A549 (cell line): Measurements from ENCODE around the gene MRPS6. TPM values are rescaled to one million over a fixed set of nuclear protein-coding genes. Genes with fewer than 3 reads are reported as not detected.

Experiments
- ATAC-seq, 2 experiments: fragments of 200-7000 bp in 1 of 2; fragments of >200 bp in 1 of 2; cut with Nextera tagmentation in 1 of 2; cut with Tn5 transposase in 1 of 2; 3 replicates each; pipeline versions ENCODE4 v1.8.0 to v1.9.1; 2018 to 2020; ENCODE audit warnings: mild to moderate bottlenecking in 1 of 2, moderate library complexity in 1 of 2
- CTCF ChIA-PET: fragments of 300-600 bp; sonication (Branson Sonifier 250); formaldehyde crosslinking; extraction: SDS; loops from one replicate; lab custom pipeline; 2021; ENCODE audit warnings: antibody characterized with exemption, inconsistent platforms; lab: Yijun Ruan, JAX
- POLR2A ChIA-PET: fragments of 350-600 bp; formaldehyde crosslinking; extraction: SDS; loops from one replicate; lab custom pipeline; 2021; ENCODE audit warnings: antibody characterized with exemption, inconsistent platforms; lab: Yijun Ruan, JAX
- DNase-seq, 2 experiments: peaks; one replicate each; pipeline versions ENCODE4 v3.0.0 to v3.0.0-alpha.2; 2011 to 2016; ENCODE audit warnings: low read depth in 1 of 2, low spot score in 1 of 2
- FAIRE-seq: peaks from 2 replicates; lab custom pipeline; 2011; peaks lifted over from hg19 to GRCh38; lab: Jason Lieb, UNC
- H3K27ac ChIP-seq, 2 experiments: fragments of >200 bp; sonication (Bioruptor Twin); formaldehyde crosslinking; 3 replicates each; pipeline ENCODE4 v1.5.1; 2016 to 2017
- H3K4me1 ChIP-seq: fragments of >200 bp; sonication (Bioruptor Twin); formaldehyde crosslinking; 3 replicates; pipeline ENCODE4 v1.6.1; 2016
- H3K4me2 ChIP-seq: fragments of >200 bp; sonication (Bioruptor Twin); formaldehyde crosslinking; 3 replicates; pipeline ENCODE4 v1.6.1; 2016
- H3K4me3 ChIP-seq: fragments of >200 bp; sonication (Bioruptor Twin); formaldehyde crosslinking; 3 replicates; pipeline ENCODE4 v1.5.1; 2016
- H3K9me3 ChIP-seq: fragments of >200 bp; sonication (Bioruptor Twin); formaldehyde crosslinking; 3 replicates; pipeline ENCODE4 v1.6.1; 2016
- CBX2 ChIP-seq: fragments of 200-600 bp; sonication (generic); IDR thresholded peaks from 2 replicates; pipeline ENCODE4 v1.6.1; 2016; ENCODE audit warnings: low read depth, mild to moderate bottlenecking, borderline replicate concordance
- CEBPB ChIP-seq, 2 experiments: fragments of >200 bp in 1 of 2; sonication (Bioruptor Twin) in 1 of 2; formaldehyde crosslinking in 1 of 2; IDR thresholded peaks; 2 replicates each; pipeline ENCODE4 v1.6.1; 2012 to 2016
- CHD2 ChIP-seq: fragments of 150-350 bp; IDR thresholded peaks from 2 replicates; pipeline ENCODE4 v1.6.1; 2014; ENCODE audit warnings: low read length; ENCODE audit not compliant: partially characterized antibody
- CHD4 ChIP-seq: fragments of 200-600 bp; sonication (generic); IDR thresholded peaks from 2 replicates; pipeline ENCODE4 v1.6.1; 2016; ENCODE audit warnings: antibody characterized with exemption, mild to moderate bottlenecking, borderline replicate concordance
- EHF ChIP-seq: fragments of 250-450 bp; sonication (Bioruptor Pico); IDR thresholded peaks from 2 replicates; pipeline ENCODE4 v1.5.0; 2020; ENCODE audit warnings: mild to moderate bottlenecking
- HOXB5 ChIP-seq: fragments of 250-450 bp; sonication (Bioruptor Pico); IDR thresholded peaks from 2 replicates; pipeline ENCODE4 v1.5.0; 2020; ENCODE audit warnings: mild to moderate bottlenecking, moderate library complexity
- KDM1A ChIP-seq: fragments of 200-600 bp; sonication (generic); IDR thresholded peaks from 2 replicates; pipeline ENCODE4 v1.6.1; 2016; ENCODE audit warnings: low read depth, mild to moderate bottlenecking
- KDM5A ChIP-seq: fragments of 200-600 bp; sonication (generic); IDR thresholded peaks from 2 replicates; pipeline ENCODE4 v1.6.1; 2016; ENCODE audit warnings: antibody characterized with exemption, mild to moderate bottlenecking
- MAFK ChIP-seq: fragments of 450-650 bp; IDR thresholded peaks from 2 replicates; pipeline ENCODE4 v1.6.1; 2014; ENCODE audit not compliant: partially characterized antibody
- NFE2L2 ChIP-seq: fragments of 150-350 bp; conservative IDR thresholded peaks from 2 replicates; pipeline ENCODE4 v1.6.1; 2014; ENCODE audit warnings: low read length
- NPAS2 ChIP-seq: fragments of 250-450 bp; sonication (Bioruptor Pico); IDR thresholded peaks from 2 replicates; pipeline ENCODE4 v1.8.0; 2022; ENCODE audit warnings: mild to moderate bottlenecking, moderate library complexity, borderline replicate concordance
- NR3C1 ChIP-seq: fragments of >200 bp; sonication (Bioruptor Twin); formaldehyde crosslinking; IDR thresholded peaks from 3 replicates; pipeline ENCODE4 v1.6.1; 2017
- PHF8 ChIP-seq: fragments of 200-600 bp; sonication (generic); IDR thresholded peaks from 2 replicates; pipeline ENCODE4 v1.6.1; 2016; ENCODE audit warnings: low read depth, mild to moderate bottlenecking, antibody characterized with exemption, moderate library complexity, borderline replicate concordance
- POLR2A ChIP-seq: IDR thresholded peaks from 2 replicates; pipeline ENCODE4 v1.6.1; 2012; ENCODE audit warnings: mild to moderate bottlenecking, low read length
- RARB ChIP-seq: fragments of 250-450 bp; sonication (Bioruptor Pico); IDR thresholded peaks from 2 replicates; pipeline ENCODE4 v1.8.0; 2021; ENCODE audit warnings: mild to moderate bottlenecking, moderate library complexity
- RCOR1 ChIP-seq: fragments of 150-350 bp; IDR thresholded peaks from 2 replicates; pipeline ENCODE4 v1.6.1; 2014; ENCODE audit warnings: antibody characterized with exemption, low read length, low read depth
- RFX5 ChIP-seq: fragments of 450-650 bp; IDR thresholded peaks from 2 replicates; pipeline ENCODE4 v1.7.1; 2014; ENCODE audit warnings: antibody characterized with exemption, mild to moderate bottlenecking, moderate library complexity
- RNF2 ChIP-seq: fragments of 200-600 bp; sonication (generic); IDR thresholded peaks from 2 replicates; pipeline ENCODE4 v1.6.1; 2016; ENCODE audit warnings: low read depth, mild to moderate bottlenecking, antibody characterized with exemption, moderate library complexity, borderline replicate concordance
- SMC3 ChIP-seq: fragments of >200 bp; sonication (Bioruptor Twin); formaldehyde crosslinking; IDR thresholded peaks from 3 replicates; pipeline ENCODE4 v1.6.1; 2018; ENCODE audit warnings: inconsistent platforms
- TFCP2L1 ChIP-seq: fragments of 250-450 bp; sonication (Bioruptor Pico); IDR thresholded peaks from 2 replicates; pipeline ENCODE4 v1.5.0; 2021; ENCODE audit warnings: mild to moderate bottlenecking
- ZC3H11A ChIP-seq: fragments of 450-650 bp; IDR thresholded peaks from 2 replicates; pipeline ENCODE4 v1.6.1; 2014; ENCODE audit warnings: antibody characterized with exemption, mild to moderate bottlenecking
- ZNF302 ChIP-seq: fragments of 250-450 bp; sonication (Bioruptor Pico); IDR thresholded peaks from 2 replicates; pipeline ENCODE4 v1.9.0; 2021; ENCODE audit warnings: inconsistent platforms, mild to moderate bottlenecking, moderate library complexity
- WGBS: methylation state at CpG from one replicate; pipeline ENCODE4 v1.1.6; 2017; ENCODE audit errors: missing lambda C conversion rate; 5-methylcytosine and 5-hydroxymethylcytosine counted together
- polyA plus RNA-seq, 4 experiments: library from polyadenylated mRNA; depleted of rRNA in 3 of 4; stranded (reverse); fragments of >200 nt; fragmentation: RNase III in 1 of 4; extraction: RNeasy Plus Mini Kit Qiagen cat#74134 plus additional on column Dnase treatment in 1 of 4; gene quantifications; 2 replicates in 3 of 4; 3 replicates in 1 of 4; pipeline ENCODE4 v1.2.3, GENCODE V29; 2011 to 2017
- TF ChIP-seq, protein P1 (sequence below): fragments of 450-650 bp; IDR thresholded peaks from 2 replicates; pipeline ENCODE4 v1.6.1; 2014; ENCODE audit warnings: antibody characterized with exemption
- TF ChIP-seq, protein P2 (sequence below): fragments of 150-350 bp; IDR thresholded peaks from 2 replicates; pipeline ENCODE4 v1.6.1; 2014; ENCODE audit warnings: low read depth, mild to moderate bottlenecking, low read length
- TF ChIP-seq, protein P3 (sequence below): IDR thresholded peaks from 2 replicates; pipeline ENCODE4 v1.6.1; 2012; ENCODE audit warnings: low read depth, borderline replicate concordance
- TF ChIP-seq, protein P4 (sequence below): fragments of >200 bp; sonication (Bioruptor Twin); formaldehyde crosslinking; IDR thresholded peaks from 2 replicates; pipeline ENCODE4 v1.6.1; 2016
- TF ChIP-seq, protein P5 (sequence below): IDR thresholded peaks from 2 replicates; pipeline ENCODE4 v1.6.1; 2012
- TF ChIP-seq, protein P6 (sequence below): fragments of 250-450 bp; sonication (Bioruptor Pico); IDR thresholded peaks from 2 replicates; pipeline ENCODE4 v1.5.0; 2020; ENCODE audit warnings: low read depth, mild to moderate bottlenecking, moderate library complexity
- TF ChIP-seq, protein P7 (sequence below): IDR thresholded peaks from 2 replicates; pipeline ENCODE4 v1.6.1; 2012

The MRPS6 gene
- polyA plus RNA-seq, 2 of the 4 experiments (the other 2 are of a cell fraction): 26.9 to 57.4 TPM

DNA sequence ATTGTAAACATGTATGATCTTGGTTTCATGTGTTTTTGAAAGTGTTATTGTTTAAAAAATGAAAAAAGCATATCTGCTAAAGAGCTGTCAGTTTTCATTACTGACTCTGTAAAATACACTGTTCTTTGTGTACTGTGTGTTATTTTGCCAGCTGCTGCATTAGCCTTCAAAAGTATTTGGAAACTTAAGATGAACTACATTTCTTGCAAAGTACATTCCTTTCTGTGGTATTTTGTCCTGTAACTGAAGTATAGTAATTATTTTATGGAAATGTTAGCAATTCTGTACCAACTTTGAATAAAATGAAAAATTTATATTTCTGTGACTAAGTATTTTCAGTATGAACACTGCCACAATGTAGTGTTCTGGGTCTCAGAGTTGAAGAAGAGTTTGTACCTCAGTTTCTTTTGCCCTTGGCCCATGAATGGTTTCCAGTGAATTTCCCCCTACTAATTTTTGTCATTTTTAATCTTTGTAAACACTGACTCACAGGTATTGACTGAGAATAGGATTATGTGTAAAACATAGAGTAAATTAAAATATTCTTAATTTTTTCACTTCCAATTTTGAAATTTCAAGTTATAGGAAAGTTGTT lies 32.7 kb downstream of the MRPS6 start:
- Histone ChIP-seq H3K4me2 (no peak overlapping the region), H3K9me3 (no peaks in the 10 kb centered on the region), H3K4me3 (no peak overlapping the region), H3K4me1 (no peaks in the 10 kb centered on the region), H3K27ac (no peak overlapping the region)
- no peak for ATAC-seq
- TF ChIP-seq, protein P1, sequence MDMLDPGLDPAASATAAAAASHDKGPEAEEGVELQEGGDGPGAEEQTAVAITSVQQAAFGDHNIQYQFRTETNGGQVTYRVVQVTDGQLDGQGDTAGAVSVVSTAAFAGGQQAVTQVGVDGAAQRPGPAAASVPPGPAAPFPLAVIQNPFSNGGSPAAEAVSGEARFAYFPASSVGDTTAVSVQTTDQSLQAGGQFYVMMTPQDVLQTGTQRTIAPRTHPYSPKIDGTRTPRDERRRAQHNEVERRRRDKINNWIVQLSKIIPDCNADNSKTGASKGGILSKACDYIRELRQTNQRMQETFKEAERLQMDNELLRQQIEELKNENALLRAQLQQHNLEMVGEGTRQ: no peak
- TF ChIP-seq RNF2: no peak
- TF ChIP-seq NR3C1: no peak
- no peak for TF ChIP-seq SMC3
- no peak for TF ChIP-seq CBX2
- TF ChIP-seq HOXB5 (CRISPR knock-in tag): no peak
- no peak for TF ChIP-seq ZNF302
- no peak for TF ChIP-seq ZC3H11A
- no peak for TF ChIP-seq CHD2
- ChIA-PET CTCF (interaction anchor here (0.7 kb wide), 1 partner anchor 143 kb away, joined by 3 read pairs; no protein-coding TSS in a partner anchor), POLR2A (no interaction called here)
- DNase-seq: no peak
- no peak for FAIRE-seq

DNA sequence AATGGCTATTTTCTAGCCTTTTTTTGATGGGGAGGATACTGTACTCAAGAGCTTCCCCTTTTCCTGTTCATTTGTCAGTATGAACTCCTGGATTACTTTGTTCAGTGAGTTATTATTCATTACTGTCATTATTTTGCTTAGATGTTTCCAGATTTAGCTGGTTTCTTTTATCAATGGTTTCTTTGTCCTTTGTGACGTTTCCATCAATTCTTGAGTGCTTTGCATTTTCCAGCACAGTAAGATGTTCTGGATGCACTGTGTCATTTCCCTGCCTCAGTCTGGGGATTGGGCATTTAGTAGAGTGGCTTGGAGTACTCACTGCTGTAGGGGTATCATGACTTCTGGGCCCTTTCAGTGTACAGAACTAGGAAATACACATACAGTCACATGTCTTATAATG lies 34.2 kb downstream of the MRPS6 start:
- WGBS: 94% methylated on average over 1 of the region's 1 CpG
- POLR2A ChIA-PET: no interaction called here
- Histone ChIP-seq H3K27ac (no peak overlapping the region), H3K4me2 (no peak overlapping the region), H3K4me3 (no peak overlapping the region), H3K4me1 (no peaks in the 10 kb centered on the region), H3K9me3 (no peaks in the 10 kb centered on the region)
- CTCF ChIA-PET: interaction anchor here (1.3 kb wide), 1 partner anchor 184 kb away, joined by 3 read pairs; no protein-coding TSS in a partner anchor
- TF ChIP-seq CEBPB (IDR thresholded peaks at IDR 0.05): no peak
- no peak for TF ChIP-seq TFCP2L1 (CRISPR knock-in tag)
- no peak for TF ChIP-seq RFX5
- TF ChIP-seq, protein P2, sequence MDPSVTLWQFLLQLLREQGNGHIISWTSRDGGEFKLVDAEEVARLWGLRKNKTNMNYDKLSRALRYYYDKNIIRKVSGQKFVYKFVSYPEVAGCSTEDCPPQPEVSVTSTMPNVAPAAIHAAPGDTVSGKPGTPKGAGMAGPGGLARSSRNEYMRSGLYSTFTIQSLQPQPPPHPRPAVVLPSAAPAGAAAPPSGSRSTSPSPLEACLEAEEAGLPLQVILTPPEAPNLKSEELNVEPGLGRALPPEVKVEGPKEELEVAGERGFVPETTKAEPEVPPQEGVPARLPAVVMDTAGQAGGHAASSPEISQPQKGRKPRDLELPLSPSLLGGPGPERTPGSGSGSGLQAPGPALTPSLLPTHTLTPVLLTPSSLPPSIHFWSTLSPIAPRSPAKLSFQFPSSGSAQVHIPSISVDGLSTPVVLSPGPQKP: no peak
- TF ChIP-seq KDM1A: no peak
- TF ChIP-seq, protein P3, sequence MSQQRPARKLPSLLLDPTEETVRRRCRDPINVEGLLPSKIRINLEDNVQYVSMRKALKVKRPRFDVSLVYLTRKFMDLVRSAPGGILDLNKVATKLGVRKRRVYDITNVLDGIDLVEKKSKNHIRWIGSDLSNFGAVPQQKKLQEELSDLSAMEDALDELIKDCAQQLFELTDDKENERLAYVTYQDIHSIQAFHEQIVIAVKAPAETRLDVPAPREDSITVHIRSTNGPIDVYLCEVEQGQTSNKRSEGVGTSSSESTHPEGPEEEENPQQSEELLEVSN: no peak
- no peak for TF ChIP-seq CHD4
- DNase-seq: no peak
- FAIRE-seq: no peak
- no peak for ATAC-seq

DNA sequence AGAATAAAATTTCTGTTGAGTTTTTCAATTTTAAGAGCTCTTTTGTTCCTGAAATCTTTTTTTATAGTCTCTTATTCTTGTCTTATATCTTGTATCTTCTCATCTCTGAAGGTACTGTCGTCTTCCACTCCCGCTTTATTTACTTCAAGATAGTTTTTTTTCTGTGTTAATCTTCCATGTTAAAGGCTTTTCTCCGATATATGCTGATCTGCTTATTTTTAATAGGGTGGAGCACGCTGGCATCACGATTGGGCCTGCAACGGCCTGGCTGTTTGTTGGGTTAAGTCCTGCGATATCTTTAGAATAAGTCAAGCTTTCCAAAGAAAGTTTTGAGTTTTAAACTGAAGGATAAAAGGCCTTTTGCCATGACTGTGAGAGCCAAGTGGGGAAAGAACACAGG lies 35.7 kb downstream of the MRPS6 start:
- no peaks in the 10 kb centered on the region for H3K9me3 ChIP-seq
- H3K27ac ChIP-seq: no peak overlapping the region
- CTCF ChIA-PET: no interaction called here
- WGBS: 97% methylated on average over 7 of the region's 7 CpGs
- DNase-seq (no peak), ATAC-seq (no peak), FAIRE-seq (no peak)
- H3K4me3 ChIP-seq: no peak overlapping the region
- TF ChIP-seq KDM5A (no peak), RARB (CRISPR knock-in tag) (no peak), CEBPB (IDR thresholded peaks at IDR 0.05) (no peak), ZC3H11A (no peak), MAFK (no peak), POLR2A (no peak), NPAS2 (CRISPR knock-in tag) (no peak), NFE2L2 (no peak), RCOR1 (no peak), CHD2 (no peak), EHF (no peak), PHF8 (no peak)
- TF ChIP-seq, protein P4, sequence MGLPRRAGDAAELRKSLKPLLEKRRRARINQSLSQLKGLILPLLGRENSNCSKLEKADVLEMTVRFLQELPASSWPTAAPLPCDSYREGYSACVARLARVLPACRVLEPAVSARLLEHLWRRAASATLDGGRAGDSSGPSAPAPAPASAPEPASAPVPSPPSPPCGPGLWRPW: no peak
- TF ChIP-seq, protein P5, sequence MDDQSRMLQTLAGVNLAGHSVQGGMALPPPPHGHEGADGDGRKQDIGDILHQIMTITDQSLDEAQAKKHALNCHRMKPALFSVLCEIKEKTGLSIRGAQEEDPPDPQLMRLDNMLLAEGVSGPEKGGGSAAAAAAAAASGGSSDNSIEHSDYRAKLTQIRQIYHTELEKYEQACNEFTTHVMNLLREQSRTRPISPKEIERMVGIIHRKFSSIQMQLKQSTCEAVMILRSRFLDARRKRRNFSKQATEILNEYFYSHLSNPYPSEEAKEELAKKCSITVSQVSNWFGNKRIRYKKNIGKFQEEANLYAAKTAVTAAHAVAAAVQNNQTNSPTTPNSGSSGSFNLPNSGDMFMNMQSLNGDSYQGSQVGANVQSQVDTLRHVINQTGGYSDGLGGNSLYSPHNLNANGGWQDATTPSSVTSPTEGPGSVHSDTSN: no peak
- TF ChIP-seq, protein P6, sequence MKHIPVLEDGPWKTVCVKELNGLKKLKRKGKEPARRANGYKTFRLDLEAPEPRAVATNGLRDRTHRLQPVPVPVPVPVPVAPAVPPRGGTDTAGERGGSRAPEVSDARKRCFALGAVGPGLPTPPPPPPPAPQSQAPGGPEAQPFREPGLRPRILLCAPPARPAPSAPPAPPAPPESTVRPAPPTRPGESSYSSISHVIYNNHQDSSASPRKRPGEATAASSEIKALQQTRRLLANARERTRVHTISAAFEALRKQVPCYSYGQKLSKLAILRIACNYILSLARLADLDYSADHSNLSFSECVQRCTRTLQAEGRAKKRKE (CRISPR knock-in tag): no peak
- TF ChIP-seq, protein P7, sequence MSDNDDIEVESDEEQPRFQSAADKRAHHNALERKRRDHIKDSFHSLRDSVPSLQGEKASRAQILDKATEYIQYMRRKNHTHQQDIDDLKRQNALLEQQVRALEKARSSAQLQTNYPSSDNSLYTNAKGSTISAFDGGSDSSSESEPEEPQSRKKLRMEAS: no peak
- TF ChIP-seq, all 56 proteins: peak for 0
- POLR2A ChIA-PET: no interaction called here
- Histone ChIP-seq H3K4me2 (no peak overlapping the region), H3K4me1 (peaks cover 4% of the 10 kb centered on the region; the same call in 1 of the 3 replicates)
